ENCODE data around the gene MPO. TPM values are rescaled to one million over a fixed set of nuclear protein-coding genes. Genes with fewer than 3 reads are reported as not detected.

MPO gene
- total RNA-seq, 4 donors from 2014 or later = 0.24 to 0.45 TPM; not detected in 2

DNA sequence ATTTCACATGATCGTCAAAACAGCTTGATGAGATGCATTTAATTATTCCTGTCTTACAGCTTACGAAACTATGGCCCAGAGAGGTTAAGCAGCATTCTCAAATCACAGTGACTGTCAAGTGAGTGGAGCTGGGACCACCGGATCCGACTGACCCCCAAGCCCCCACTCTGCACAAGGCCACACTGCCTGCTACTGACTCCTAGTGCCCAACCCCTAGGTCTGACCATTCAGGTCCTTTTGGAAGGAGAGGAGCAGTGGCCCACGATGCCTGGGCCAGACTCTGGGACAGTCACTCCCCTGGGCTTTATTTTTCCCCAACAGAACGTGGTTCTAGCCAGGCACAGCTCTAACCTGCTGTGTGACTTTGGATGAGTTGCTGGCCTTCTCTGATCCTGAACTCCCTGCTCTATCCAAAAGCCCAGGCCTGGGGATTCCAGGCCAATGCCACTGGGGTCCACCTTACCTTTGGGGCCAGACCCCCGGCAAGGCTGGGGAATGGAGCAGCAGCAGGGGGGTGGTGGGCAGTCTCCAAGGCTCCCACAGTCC, 38.0 kb upstream of the MPO start:
- no peaks in the 10 kb centered on the region for H3K36me3 ChIP-seq
- no peaks in the 10 kb centered on the region for H3K9me3 ChIP-seq
- DNase-seq = no peak
- no peaks in the 10 kb centered on the region for H3K27me3 ChIP-seq
- intact Hi-C loops (cut with DNase I) = no loop called here
- no peak overlapping the region for H3K27ac ChIP-seq
- WGBS, 2 donors = 79 to 87% methylated on average over 6 to 7 of the region's 7 CpGs
- TF ChIP-seq, protein P1, sequence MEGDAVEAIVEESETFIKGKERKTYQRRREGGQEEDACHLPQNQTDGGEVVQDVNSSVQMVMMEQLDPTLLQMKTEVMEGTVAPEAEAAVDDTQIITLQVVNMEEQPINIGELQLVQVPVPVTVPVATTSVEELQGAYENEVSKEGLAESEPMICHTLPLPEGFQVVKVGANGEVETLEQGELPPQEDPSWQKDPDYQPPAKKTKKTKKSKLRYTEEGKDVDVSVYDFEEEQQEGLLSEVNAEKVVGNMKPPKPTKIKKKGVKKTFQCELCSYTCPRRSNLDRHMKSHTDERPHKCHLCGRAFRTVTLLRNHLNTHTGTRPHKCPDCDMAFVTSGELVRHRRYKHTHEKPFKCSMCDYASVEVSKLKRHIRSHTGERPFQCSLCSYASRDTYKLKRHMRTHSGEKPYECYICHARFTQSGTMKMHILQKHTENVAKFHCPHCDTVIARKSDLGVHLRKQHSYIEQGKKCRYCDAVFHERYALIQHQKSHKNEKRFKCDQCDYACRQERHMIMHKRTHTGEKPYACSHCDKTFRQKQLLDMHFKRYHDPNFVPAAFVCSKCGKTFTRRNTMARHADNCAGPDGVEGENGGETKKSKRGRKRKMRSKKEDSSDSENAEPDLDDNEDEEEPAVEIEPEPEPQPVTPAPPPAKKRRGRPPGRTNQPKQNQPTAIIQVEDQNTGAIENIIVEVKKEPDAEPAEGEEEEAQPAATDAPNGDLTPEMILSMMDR (IDR thresholded peaks at IDR 0.05) = no peak
- TF ChIP-seq POLR2A (IDR thresholded peaks at IDR 0.05) = no peak
- H3K4me1 ChIP-seq = peaks cover 4 to 5% of the 10 kb centered on the region in 2 donors
- H3K4me3 ChIP-seq (replicated peaks in 1 of 3) = no peak overlapping the region

GRCh38 chr17:58318065-58318481, 37.3 kb upstream of the MPO start:
- Histone ChIP-seq H3K27me3 (no peaks in the 10 kb centered on the region), H3K9me3 (no peaks in the 10 kb centered on the region), H3K36me3 (no peaks in the 10 kb centered on the region), H3K27ac (no peak overlapping the region), H3K4me3 (replicated peaks in 1 of 3) (no peak overlapping the region), H3K4me1 (no peaks in the 10 kb centered on the region)
- TF ChIP-seq, protein P1 (IDR thresholded peaks at IDR 0.05) = no peak
- TF ChIP-seq POLR2A (IDR thresholded peaks at IDR 0.05) = no peak
- DNase-seq = no peak
- WGBS, 2 donors = 90 to 94% methylated on average over 7 to 9 of the region's 9 CpGs
- intact Hi-C loops (cut with DNase I) = no loop called here

DNA sequence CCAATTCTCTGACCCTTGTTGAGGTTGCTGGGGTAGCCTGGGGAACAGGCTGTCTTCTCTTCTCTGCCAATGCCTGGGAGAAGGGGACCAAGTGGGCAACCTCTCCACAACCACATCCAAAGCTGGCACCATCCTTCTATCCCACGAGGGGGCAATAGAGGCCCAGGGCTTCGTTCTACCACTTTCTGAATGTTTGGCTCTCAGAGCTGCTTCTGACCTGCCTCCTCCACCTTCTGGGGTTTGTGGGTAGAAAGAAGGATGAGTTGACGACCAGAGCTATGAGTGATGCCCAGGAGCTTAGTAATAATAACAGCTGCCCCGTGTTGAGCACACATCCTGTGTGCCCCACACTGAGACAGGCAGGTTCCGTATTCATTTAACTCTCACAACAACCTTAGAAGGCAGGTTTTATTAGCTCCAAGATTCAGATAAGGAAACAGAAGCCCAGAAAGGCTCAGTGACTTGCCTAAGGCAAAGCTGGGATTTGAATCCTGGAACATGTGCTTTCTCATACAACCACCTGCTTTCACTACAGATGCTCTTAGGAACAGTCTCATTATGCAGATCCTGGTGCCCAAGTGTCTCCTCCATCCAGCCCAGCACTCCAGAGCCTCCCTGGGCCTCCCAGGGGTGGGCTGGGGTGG, 36.8 kb upstream of the MPO start:
- intact Hi-C loops (cut with DNase I) = no loop called here
- 45% methylated on average over 4 to 5 of the region's 5 CpGs for WGBS, 2 donors
- H3K9me3 ChIP-seq = no peaks in the 10 kb centered on the region
- H3K36me3 ChIP-seq = no peaks in the 10 kb centered on the region
- DNase-seq = no peak
- no peak overlapping the region for H3K4me3 ChIP-seq (replicated peaks in 1 of 3)
- no peak overlapping the region for H3K27ac ChIP-seq
- no peak for TF ChIP-seq POLR2A (IDR thresholded peaks at IDR 0.05)
- TF ChIP-seq, protein P1 (IDR thresholded peaks at IDR 0.05) = peak in 3 of 6 experiments; percentile 25 to 42 (median 28)
- H3K27me3 ChIP-seq = no peaks in the 10 kb centered on the region
- no peaks in the 10 kb centered on the region for H3K4me1 ChIP-seq

DNA sequence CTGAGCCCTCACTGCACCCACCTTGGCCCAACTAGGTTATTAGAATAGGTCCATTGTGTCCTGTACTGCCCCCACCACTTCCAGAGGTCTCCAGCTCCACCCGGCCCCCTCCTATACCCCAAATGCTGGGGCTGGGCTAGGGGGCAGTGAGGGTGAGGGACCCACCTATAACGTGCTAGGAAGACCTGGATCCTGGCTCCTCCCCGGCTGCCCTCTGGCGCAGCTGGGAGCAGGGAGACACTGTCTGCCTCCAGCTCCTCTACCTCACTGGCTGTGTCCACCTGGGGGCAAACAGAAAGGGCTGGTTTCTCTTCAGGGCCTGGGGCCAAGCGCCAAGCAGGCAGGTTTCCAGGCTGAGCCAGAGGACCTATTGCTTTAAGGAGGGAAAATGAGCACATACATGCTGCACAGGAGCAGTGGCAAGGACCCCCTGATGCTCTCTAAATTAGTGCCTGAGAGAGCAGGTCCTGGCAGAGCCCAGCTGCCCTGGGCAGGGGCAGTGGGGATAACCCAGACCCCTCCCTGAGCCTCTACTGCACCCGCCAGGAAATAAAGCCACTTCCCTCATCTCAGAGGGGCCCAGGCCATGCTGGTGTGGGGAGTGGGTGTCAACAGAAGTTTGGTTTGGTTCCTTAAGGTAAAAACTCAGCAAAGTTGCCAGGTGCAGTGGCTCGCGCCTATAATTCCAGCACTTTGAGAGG, 35.7 kb upstream of the MPO start:
- Histone ChIP-seq H3K27me3 (no peaks in the 10 kb centered on the region), H3K4me1 (no peaks in the 10 kb centered on the region), H3K27ac (no peak overlapping the region), H3K4me3 (replicated peaks in 1 of 3) (no peak overlapping the region), H3K36me3 (no peaks in the 10 kb centered on the region), H3K9me3 (no peaks in the 10 kb centered on the region)
- TF ChIP-seq, protein P1 (IDR thresholded peaks at IDR 0.05) = no peak
- TF ChIP-seq POLR2A (IDR thresholded peaks at IDR 0.05) = no peak
- DNase-seq = no peak
- intact Hi-C loops (cut with DNase I) = no loop called here
- 95 to 96% methylated on average over 5 to 6 of the region's 8 CpGs for WGBS, 2 donors

GRCh38 chr17:58315750-58316149, 35.0 kb upstream of the MPO start:
- no peaks in the 10 kb centered on the region for H3K27me3 ChIP-seq
- TF ChIP-seq, protein P1 (IDR thresholded peaks at IDR 0.05) = no peak
- TF ChIP-seq POLR2A (IDR thresholded peaks at IDR 0.05) = no peak
- H3K4me3 ChIP-seq (replicated peaks in 1 of 3) = no peak overlapping the region
- WGBS, 2 donors = 85 to 95% methylated on average over 4 of the region's 4 CpGs
- H3K36me3 ChIP-seq = no peaks in the 10 kb centered on the region
- H3K9me3 ChIP-seq = no peaks in the 10 kb centered on the region
- H3K4me1 ChIP-seq = no peaks in the 10 kb centered on the region
- intact Hi-C loops (cut with DNase I) = no loop called here
- no peak overlapping the region for H3K27ac ChIP-seq
- no peak for DNase-seq

All from thyroid gland (tissue), 4 donors.